WERI-Rb-1 (cell line): ENCODE results near the gene RNF10.
A peak's percentile ranks its signal among the peaks of the same experiment; 100 is the strongest.
"Not testable (repeated sequence)": the region's sequence is repeated elsewhere in the genome, so short reads cannot be mapped to it uniquely, and the experiment has no call there.

ENCODE experiments used
- DNase-seq: peaks from one replicate; pipeline ENCODE4 v3.0.0-alpha.2; 2020
- H3K27ac ChIP-seq: fragments of 250-450 bp; sonication (Bioruptor Pico); 2 replicates; pipeline ENCODE4 v1.5.1; 2020; ENCODE audit warnings: mild to moderate bottlenecking, moderate library complexity
- H3K27me3 ChIP-seq: fragments of 250-450 bp; sonication (Bioruptor Pico); 2 replicates; pipeline ENCODE4 v1.5.1; 2021; ENCODE audit warnings: mild to moderate bottlenecking, low read depth, moderate library complexity; ENCODE audit not compliant: insufficient read depth, severe bottlenecking
- H3K36me3 ChIP-seq: fragments of 250-450 bp; sonication (Bioruptor Pico); 2 replicates; pipeline ENCODE4 v1.5.1; 2020; ENCODE audit warnings: mild to moderate bottlenecking, moderate library complexity
- H3K4me3 ChIP-seq: 2 replicates; pipeline ENCODE4 v1.5.1; 2011; ENCODE audit warnings: low read depth, mild to moderate bottlenecking, control low read depth, low read length
- H3K9me3 ChIP-seq: fragments of 250-450 bp; sonication (Bioruptor Pico); 2 replicates; pipeline ENCODE4 v1.5.1; 2021; ENCODE audit warnings: mild to moderate bottlenecking, moderate library complexity; ENCODE audit not compliant: severe bottlenecking
- TF ChIP-seq, protein P1 (sequence below): IDR thresholded peaks from 2 replicates; pipeline ENCODE4 v1.5.1; 2011; ENCODE audit warnings: low read depth, mild to moderate bottlenecking, control low read depth, inconsistent platforms, low read length

RNF10 gene

GRCh38 chr12:120522568-120522967 lies 11.6 kb upstream of the RNF10 start:
- TF ChIP-seq, protein P1, sequence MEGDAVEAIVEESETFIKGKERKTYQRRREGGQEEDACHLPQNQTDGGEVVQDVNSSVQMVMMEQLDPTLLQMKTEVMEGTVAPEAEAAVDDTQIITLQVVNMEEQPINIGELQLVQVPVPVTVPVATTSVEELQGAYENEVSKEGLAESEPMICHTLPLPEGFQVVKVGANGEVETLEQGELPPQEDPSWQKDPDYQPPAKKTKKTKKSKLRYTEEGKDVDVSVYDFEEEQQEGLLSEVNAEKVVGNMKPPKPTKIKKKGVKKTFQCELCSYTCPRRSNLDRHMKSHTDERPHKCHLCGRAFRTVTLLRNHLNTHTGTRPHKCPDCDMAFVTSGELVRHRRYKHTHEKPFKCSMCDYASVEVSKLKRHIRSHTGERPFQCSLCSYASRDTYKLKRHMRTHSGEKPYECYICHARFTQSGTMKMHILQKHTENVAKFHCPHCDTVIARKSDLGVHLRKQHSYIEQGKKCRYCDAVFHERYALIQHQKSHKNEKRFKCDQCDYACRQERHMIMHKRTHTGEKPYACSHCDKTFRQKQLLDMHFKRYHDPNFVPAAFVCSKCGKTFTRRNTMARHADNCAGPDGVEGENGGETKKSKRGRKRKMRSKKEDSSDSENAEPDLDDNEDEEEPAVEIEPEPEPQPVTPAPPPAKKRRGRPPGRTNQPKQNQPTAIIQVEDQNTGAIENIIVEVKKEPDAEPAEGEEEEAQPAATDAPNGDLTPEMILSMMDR: no peak
- Histone ChIP-seq H3K36me3 (peaks cover 5% of the 10 kb centered on the region), H3K27ac (no peak overlapping the region), H3K9me3 (no peaks in the 10 kb centered on the region), H3K4me3 (no peak overlapping the region), H3K27me3 (no peaks in the 10 kb centered on the region)
- DNase-seq: no peak

- no peaks in the 10 kb centered on the region for H3K27me3 ChIP-seq
- H3K9me3 ChIP-seq: no peaks in the 10 kb centered on the region
- DNase-seq: peak; percentile 89
- H3K4me3 ChIP-seq: peak within 1 kb of the TSS; percentile 96
- TF ChIP-seq, protein P1: no peak
- H3K27ac ChIP-seq: peak within 1 kb of the TSS; percentile 96
- H3K36me3 ChIP-seq: no peaks in the 10 kb centered on the region; the same call in 1 of the 2 replicates
These were observed 5.2 kb upstream of the RNF10 start, which contains the start of gene COQ5 for GRCh38 chr12:120528861-120529525. Gene COQ5, minus strand, starts transcription at chr12:120529158. Its CDS starts 17 bp downstream, at chr12:120529141.

GRCh38 chr12:120529641-120530417 lies 4.3 kb upstream of the RNF10 start:
- no peaks in the 10 kb centered on the region for H3K9me3 ChIP-seq
- peak overlapping the region; percentile 96 for H3K4me3 ChIP-seq
- peaks cover 5% of the 10 kb centered on the region; the same call in 1 of the 2 replicates for H3K36me3 ChIP-seq
- DNase-seq: peak; percentile 41
- H3K27ac ChIP-seq: peak overlapping the region; percentile 96
- TF ChIP-seq, protein P1: 0 out of 2 replicates have a peak, but pooled peaks have one; percentile 6
- no peaks in the 10 kb centered on the region for H3K27me3 ChIP-seq

GRCh38 chr12:120530418-120530761 lies 3.8 kb upstream of the RNF10 start:
- not testable (repeated sequence) for H3K27me3 ChIP-seq, H3K36me3 ChIP-seq, DNase-seq, H3K9me3 ChIP-seq
- peak overlapping the region; percentile 96 for H3K27ac ChIP-seq
- peak overlapping the region; percentile 96 for H3K4me3 ChIP-seq

DNA sequence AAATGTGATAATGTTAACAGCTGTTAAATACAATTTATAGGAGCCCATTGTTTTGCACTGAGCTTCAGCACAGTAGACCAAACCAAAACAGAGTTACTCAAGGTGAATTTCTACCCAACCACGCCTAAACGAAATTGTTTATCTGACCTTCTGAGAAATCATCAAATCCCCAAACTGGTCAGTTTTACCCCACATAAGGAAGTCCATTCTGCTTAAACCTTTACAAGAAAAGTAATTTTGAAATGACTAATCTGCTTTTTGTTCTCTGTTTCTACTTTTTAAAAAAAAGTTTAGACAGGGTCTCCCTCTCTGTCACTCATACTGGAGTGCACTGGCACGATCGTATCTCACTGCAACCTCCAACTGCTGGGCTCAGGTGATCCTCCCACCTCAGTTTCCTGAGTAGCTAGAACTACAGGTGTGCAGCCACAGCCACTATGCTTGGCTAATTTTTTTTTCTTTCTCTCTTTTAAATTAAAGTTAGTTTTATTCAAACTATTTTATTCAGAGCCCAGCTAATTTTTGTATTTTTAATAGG lies 1.4 kb upstream of the RNF10 start:
- Histone ChIP-seq H3K27ac (no peak overlapping the region), H3K9me3 (no peaks in the 10 kb centered on the region), H3K27me3 (no peaks in the 10 kb centered on the region), H3K4me3 (no peak overlapping the region), H3K36me3 (peaks cover 26% of the 10 kb centered on the region)
- TF ChIP-seq, protein P1: no peak
- DNase-seq: no peak
